HG02623 (cell line): ENCODE results near the gene UGT3A2.
A peak's percentile ranks its signal among the peaks of the same experiment; 100 is the strongest.

Experiments
- ATAC-seq: cut with Tn5 transposase; IDR thresholded peaks from one replicate; pipeline ENCODE4 v1.9.1; 2021; ENCODE audit warnings: moderate library complexity; ENCODE audit not compliant: unreplicated experiment

UGT3A2 gene

DNA sequence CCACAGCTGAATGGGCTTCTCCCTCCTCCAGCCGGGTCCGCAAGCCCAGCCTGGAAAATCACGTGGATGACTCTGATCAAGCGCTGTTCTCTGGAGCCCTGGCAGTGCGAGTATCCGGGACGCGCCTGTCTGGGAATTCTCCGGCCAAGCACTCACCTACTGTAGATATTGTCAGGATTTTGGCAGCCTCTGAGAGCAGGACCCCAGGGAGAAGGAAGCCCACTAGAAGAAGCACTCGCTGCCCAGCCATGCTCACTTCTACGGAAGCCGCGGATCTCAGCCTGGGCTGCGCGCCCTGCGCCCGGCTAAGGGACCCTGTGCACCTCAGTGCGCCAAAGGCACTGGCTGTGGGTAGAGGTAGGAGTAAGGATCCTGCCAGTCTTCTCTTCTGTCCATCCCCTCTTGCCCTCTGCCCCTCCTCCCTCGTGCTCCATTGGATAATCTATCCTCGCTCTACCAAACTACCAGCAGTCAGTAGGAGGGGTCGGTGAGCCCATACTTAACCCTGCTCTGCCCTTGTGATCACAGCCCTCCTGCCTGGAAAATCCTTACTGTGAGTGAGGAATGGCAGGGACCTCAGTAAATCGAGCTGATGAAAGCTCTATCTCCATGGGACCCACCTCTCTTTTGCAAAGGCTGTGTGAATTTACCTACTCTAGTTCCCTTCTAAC lies at the start of gene UGT3A2:
UGT3A2 (minus strand) TSS at position 343 of the 671 bp plus-strand sequence; CDS start at position 250, 93 bp downstream.
- no peak for ATAC-seq

- no peak for ATAC-seq
Observed at GRCh38 chr5:36111238-36111637, 44.6 kb upstream of the UGT3A2 start.

DNA sequence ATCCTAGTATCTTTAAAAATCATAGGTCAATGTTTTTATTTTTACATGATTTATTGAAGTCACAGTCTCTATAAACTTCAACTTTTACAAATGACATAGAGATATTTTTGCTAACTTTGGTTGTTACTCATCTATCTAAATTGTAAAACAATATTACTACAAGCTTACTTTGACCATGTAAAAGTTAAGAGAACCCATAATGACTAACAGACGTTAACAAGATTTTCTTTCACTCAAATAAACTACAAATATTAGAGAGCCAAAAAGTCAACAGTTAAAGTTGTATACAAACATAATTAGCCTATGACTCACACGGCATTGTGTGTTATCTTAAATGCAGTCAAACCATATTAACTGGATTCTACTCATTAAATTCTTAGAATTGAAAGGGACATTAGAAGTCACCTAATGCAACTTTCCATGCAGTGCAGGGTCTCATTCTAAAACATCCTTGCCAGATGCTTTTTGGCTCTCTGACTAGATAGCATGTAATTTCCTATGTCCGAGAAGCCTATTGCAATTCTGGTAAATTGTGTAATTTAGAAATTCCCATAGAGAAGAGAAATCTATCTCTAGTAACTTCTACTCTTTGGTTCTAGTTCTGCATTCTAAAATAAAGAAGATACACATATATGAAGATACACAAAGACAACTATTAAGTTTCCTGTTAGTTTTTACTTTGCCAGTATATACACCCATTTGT lies 42.2 kb upstream of the UGT3A2 start:
- no peak for ATAC-seq

DNA sequence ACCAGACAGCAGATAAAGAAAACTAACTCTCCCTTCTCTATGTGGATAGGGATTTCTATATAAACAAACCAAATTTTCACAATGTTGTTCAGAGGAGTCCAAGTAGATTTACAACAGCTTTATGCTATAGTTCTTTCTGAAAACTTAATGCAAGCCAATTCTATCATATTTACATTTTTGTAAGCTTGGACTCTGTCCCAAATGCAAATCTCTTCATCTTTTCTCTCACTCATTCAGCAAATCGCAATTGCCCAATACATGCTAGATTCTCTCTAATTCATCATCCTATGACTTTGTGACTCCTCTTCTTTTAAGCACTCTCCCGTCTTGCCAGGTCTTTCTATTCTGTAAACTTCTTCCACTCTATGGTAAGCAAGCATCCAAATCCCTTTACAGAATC lies 39.1 kb upstream of the UGT3A2 start:
- ATAC-seq = no peak

DNA sequence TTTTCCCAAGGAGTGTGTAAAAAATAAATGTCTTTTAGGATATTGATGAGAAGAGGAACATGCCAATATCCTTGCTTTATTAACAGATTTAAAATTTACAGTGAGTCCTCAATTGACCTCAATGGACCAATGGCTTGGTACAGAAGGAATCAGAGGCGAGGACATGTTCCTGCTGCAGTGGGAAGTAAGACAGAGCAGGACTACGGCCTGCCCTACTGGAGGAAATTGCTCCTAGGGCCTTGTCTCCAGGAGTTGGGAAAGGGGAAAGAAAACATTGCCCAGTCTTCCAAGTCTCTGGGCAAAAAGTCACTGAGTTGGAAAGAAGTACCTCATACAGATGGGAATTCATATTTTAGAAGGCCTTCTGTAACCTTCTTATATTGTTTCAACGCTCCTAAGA lies 33.1 kb upstream of the UGT3A2 start:
- no peak for ATAC-seq

DNA sequence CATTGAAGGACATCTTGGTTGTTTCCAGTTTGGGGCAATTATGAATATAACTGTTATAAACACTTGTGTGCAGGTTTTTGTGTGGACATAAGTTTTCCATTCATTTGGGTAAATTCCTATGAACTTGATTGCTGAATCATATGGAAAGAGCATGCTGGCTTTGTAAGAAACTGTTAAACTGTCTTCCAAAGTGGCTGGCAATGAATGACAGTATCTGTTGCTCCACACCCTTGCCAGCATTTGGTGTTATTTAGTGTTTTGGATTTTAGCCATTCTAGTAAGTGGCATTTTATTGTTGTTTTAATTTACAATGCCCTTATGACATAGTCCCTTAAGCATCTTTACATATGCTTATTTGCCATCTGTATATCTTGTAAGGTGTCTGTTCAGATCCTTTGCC lies 29.8 kb upstream of the UGT3A2 start:
- no peak for ATAC-seq

DNA sequence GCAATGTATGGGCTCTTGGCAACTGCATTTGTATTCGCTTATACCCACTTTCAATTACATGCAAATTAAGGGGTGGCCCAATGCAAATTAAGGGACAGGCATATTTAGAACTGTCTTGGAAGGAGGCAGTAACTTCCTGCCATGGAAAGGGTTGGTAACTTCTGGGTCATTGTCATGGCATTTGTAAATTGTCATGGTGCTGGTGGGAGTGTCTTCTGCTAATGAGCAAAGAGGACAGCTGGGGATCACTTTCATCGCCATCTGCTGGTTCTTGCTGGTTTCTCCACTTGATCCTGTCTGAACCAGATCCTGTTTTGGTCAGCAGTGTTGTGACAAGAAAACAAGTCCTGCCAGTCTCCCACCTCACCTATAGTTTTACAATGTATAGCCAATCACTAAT lies 23.3 kb upstream of the UGT3A2 start:
- ATAC-seq = peak; percentile 72

DNA sequence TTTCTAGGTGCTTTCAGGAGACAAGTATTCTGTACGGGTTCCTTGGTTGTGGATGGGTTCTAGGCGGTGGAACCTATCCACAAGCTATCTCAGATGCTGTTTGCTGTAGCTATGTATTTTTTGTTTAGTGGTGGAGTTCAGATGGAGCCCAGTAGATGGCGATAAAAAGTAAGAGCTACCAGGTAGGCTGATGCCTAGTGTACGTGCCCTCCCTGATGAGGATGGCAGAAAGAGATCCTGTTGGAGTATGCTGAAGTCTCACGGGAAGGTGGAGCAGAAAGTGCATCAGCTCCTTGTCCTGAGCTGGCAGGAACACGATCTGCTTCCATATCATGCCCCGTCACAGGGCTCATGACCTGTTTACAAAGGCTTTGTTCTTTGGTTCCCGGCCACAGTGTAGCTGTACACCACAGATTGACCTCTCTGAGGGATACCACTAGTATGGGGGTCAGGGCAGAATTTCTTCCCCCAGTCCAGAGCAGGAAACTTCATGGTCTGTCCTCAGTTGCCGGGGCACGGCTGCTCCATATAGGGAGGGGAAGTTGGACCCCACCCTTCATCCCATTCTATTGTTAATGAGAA lies 12.6 kb upstream of the UGT3A2 start:
- peak; percentile 91 for ATAC-seq

DNA sequence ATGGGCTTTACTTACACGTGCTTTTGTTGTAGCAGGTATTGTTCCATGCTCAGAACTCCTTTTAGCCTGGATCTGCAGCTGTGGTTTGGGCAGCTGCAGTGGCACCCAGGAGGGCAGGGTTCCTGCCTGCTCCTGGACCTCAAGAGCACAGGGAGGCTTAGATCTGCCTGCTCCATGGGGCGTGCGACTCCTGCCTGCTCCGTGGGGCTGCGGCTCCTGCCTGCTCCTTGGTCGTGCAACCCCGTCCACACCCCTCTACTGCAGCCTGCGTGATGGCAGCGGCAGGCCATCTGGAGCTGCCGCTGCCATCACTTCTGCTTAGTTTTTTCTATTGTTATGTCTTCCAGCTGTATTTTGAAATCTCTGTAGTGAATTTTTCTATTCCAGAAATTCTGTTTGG lies 11.7 kb upstream of the UGT3A2 start:
- ATAC-seq = no peak

DNA sequence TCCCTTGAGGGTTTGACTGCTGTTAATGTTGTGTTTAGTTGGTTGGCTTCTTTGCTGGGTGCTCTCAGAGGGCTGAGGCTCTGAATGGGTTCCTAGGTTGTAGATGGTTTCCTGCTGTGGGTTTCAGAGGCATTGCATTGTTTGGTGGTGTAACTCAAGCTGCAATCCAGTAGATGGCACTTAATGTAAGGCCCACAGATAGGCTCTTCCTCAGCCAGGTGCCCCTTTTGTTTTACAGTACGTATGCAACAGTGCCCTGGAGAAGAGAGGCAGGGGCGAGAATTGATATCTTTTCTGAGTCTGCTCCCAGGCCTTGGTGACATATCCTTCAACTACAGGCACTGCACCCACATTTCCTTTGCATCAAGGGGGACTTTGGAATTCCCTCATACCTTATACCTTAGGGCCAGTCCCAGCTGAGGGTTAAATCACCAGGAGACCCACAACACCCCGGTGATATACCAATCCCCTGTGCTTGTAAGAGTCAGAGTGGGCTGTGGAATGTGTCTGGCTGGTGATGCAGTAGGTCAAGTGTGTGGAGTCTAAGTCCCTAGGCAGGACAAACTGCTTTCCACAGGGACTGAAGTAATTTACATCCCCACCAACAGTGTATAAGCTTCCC lies 7.0 kb upstream of the UGT3A2 start:
- peak; percentile 80 for ATAC-seq

DNA sequence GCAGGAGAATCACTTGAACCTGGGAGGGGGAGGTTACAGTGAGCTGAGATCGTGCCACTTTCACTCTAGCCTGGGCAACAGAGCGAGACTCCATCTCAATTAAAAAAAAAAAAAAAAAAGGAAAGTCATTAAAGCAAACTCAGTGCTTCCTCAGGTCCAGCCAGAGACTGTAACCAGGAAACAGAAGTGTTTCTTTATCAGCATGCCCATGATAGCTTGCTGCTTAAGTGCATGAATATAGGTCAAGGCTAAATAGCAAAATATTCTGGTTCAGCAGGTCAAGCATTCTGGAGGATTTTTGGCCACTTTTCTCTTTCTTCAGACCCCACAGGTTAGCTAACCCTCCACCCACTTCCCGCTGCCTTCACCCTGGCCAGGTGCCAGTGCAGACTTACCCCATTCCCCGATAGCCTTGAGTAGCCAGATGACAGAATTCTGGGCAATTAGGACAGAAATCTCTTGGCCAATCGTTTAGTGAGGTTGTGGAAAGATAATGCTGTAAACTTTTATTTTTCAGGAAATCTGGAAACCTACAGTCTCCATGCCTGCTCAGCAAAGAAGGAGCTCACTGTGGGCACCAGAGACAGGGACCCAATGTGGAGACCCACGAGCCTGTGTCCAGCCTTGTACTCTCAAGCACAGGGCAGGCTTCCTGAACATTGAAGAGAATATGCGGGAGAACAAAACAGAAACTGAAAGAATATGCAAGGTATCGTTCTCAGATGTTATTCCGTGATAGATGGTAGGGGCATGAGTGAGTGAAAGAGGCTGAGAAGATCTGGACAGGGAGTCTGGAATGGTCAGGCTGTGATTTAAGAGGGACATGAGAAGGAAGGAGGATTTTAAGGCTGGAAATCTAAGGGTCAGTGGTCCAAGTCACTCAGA lies 4.2 kb upstream of the UGT3A2 start:
- ATAC-seq = peak; percentile 88

- no peak for ATAC-seq
Observed at GRCh38 chr5:36068751-36069281, 2.1 kb upstream of the UGT3A2 start.

DNA sequence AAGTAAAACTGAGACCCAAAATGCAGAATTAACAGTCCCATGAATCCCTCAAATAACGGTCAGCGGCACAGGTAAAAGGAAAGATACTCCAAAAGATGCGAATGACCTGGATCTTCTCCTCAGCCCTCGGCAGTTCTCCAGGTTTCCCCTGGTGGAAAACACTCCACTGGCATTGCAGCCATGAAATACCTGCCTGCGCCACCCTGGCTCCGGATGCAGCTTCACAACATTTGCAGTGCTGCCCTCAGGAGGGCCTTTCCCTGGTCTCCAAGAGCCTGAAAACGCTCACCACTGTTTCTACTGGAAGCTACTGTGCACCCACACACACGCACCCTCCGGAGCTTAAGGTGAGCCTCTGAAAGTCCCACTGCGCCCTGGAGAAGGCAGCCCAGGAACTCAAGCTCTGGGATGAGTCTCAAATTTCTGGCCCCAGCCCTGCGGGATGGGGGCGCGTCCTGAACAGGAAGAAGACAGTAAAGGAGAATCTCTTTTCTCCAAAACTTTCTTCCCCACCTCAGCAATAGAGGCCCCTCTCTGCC lies 612 bp downstream of the UGT3A2 start:
- ATAC-seq = no peak

GRCh38 chr5:36060420-36060887 lies 6.2 kb downstream of the UGT3A2 start:
- ATAC-seq = no peak

DNA sequence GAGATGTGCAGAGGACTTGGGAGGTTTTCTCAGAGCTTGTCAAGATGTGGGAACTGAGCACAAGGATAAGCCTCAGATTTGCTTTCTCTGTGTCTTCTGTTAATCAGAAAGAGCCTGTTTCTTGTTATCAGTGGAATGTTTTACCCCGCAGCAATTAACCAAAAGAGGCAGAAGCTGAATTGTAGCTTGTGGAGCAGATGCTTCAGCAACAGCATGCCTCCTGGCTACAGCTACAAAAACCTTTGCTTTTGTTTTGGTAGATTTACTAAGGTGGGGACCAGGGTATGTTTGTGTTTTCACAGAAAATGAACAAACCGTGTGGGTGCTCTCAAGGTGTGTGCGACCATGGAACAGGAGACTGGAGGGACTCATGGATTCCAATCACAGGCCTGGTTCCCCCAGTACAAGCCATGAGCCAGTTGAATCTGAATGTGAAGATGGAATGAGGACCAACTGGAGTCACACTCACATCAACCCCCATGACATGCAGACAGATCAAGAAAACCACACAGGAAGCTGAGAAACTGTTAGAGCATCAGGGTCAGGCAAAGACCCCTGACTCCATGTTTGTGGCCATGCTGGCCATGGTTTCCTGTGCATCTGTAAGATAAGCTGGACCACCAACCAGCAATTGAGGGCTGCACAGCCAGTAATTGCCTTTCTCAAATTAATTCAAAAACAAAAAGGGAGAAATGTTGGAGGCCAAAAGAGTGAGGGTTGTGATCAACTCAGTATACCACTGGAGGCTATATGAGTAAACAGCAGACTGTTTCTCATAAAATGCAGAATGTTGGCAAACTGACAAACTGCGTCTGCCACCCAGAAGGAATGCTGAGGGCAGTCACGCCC lies 6.9 kb downstream of the UGT3A2 start:
- ATAC-seq = no peak

DNA sequence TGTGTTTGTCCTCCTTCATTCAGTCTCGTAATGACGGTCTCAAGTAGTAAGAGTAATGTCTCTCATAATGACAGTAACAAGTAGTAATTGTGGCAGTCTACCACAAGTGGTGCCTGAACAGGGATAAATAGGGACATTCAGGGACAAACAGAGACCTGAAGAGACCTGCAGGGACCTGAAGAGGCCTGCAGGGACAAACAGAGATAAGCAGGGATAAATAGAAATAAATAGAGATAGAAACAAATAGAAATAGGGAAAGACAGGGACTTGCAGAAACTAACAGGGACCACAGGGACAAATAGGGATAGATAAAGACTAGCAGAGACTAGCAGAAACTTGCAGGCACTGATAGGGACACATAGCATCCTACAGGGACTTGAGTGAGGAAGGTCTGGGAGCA lies 7.9 kb downstream of the UGT3A2 start:
- ATAC-seq = no peak

DNA sequence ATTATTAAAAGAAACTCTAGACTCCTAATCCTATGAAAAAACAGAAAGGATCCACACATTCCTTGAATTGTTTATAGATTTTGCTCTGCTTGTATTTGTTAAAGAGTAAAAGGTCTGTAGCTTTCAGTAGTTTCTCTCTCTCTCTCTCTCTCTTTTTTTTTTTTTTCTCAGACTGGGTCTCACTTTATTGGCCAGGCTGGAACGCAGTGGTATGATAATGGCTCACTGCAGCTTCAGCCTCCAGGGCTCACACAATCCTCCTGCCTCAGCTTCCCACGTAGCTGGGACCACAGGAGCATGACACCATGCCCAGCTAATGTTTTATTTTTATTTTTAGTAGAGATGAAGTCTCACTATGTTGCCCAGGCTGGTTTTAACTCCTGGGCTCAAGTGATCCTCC lies 9.3 kb downstream of the UGT3A2 start:
- no peak for ATAC-seq

DNA sequence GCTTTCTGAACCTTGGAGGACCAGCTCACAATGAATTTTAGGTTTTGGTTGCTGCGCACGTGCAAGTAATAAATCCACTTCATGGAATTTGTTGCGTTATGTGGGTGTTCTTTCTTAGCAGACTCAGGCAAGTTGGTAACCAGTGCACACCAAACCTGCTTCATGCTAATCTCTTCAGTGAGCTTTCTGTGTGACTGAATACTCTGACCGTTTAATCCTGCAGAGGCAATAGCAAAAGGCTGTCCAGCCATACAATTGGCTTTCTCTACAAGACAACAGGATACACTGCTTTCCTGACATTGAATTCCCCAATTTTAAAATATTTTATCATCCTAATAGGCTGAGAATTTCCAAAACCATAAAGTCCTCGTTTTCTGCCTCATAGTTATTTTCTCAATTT lies 10.3 kb downstream of the UGT3A2 start:
- no peak for ATAC-seq

DNA sequence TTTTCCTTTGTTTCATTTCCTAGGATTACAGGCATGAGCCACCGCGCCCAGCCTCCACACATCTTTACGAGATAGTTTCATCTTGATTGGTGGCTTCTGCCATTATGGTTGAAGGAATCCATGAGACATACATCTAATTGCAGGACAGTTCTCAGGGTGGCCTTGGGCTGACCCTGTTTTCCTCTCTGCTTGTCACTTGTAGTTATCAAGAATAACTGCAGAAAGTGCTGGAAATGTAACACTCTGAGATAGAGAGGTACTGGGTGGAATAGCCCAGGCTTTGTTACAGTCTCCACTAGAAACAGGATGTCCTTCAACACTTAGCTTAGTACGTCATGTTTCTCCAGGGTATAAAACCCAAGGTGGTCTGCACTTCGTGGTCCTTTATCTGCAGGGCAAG lies 10.7 kb downstream of the UGT3A2 start:
- ATAC-seq = no peak
